GM19328 (cell line): ENCODE data around the gene PILRB.

ENCODE experiments used
- ATAC-seq: cut with Tn5 transposase; IDR thresholded peaks from one replicate; pipeline ENCODE4 v1.9.1; 2021; ENCODE audit warnings: mild to moderate bottlenecking, moderate library complexity; ENCODE audit not compliant: unreplicated experiment

Gene PILRB

DNA sequence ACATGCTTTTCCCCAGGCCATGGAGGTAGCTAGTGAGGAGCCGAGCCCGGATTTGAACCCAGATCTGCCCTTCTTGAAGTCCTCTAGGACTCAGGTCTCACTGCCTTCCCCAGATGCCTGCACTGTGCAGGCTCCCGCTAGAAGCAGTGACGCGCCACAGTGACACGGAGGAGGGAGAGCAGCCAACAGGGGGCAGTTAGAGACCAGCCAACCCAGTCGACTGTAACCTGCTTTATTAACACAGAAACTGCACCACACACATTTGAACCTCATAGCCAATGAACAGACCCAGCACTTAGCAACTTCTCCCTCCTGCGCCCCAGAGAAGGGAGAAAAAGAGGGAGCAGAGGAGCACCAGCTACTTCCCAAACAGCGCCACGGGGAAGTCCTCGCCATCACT is 42.7 kb downstream of the PILRB start:
- ATAC-seq = no peak

DNA sequence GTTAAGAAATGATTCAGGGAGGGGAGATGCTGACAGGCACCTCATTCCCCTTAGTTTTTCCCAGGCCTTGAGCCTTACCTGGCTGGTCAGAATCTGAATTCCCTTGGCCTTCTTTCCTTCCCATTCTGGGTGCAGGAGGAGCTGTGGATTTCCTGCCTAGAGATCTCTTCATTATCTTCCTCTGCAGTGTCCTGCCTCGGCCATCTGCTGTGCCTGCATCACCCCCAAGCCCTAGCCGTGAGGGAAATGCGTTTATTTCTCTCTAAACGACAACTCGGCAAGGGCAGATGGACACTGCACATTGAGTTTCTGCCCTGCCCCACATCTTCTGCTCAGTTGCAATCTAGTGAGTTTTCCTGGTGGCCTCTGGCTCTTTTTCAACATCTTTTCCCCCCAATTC is 43.9 kb downstream of the PILRB start:
- ATAC-seq = no peak

DNA sequence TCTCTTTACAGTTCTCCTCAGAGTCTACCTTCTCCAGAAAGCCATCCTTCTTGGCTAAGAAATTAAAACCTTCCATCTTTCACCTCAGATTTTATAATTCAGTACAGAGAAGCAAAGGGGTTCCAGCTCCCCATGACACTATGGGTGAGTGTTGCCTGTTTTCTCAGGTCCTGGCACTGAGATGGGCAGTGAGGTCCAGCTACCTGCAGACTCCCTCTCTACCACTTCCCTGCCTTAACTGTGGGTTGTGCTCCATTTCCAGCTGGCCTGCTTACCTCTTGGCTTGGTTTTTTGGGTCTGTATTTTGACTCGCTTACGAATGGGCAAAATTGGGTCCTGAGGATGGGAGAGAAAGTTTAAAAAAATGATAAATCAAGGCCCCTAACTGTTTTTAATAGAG is 44.3 kb downstream of the PILRB start:
- ATAC-seq = no peak

DNA sequence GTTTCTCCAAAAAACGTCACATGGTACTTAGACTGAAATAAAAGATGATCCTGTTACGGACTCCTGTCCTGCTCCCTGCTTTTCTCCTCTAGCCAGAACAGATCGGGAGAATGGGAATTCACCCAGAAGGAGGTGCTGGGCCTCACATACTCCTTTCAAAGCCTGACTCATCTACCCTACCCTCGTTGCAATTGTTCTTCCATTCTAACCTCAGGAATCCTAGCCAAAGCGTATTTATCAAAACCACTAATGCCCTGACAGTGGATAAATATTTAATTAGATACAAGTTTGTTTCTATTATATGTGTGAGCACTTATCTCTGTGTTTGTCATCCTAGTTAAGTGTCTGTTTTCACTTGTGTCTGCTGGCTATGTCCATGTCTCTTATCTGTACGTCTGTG is 48.9 kb downstream of the PILRB start:
- ATAC-seq = no peak

DNA sequence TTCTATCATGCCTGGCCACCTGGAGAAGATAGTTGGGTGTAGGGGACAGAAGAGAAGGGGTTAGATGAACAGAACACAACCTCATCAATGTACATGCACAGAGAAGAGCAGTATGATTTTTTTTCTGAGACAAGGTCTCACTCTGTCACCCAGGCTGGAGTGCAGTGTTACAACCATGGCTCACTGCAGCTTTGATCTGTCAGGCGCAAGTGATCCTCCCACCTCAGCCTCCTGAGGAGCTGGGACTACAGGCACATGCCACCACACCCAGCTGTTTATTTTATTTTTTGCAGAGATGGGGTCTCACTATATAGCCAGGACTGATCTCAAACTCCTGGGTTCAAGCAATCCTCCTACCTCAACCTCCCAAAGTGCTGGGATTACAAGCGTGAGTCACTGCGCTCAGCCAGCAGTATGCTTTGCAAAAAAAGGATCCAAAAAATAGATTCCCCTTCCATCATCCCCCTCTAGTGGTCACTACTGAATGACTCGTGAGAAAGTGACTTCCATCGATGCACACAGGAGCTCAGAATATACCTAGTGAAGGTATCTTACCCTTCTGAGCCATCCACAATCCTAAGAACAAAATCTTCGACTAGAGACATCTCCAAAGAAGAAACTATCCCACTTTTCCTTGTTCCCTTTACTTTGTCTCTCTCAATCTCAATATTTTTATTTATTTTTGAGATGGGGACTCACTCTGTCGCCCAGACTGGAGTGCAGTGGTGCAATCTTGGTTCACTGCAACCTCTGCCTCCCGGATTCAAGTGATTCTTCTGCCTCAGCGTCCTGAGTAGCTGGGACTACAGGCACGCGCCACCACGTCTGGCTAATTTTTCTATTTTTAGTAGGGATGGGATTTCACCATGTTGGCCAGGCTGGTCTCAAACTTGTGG is 49.6 kb downstream of the PILRB start:
- no peak for ATAC-seq

DNA sequence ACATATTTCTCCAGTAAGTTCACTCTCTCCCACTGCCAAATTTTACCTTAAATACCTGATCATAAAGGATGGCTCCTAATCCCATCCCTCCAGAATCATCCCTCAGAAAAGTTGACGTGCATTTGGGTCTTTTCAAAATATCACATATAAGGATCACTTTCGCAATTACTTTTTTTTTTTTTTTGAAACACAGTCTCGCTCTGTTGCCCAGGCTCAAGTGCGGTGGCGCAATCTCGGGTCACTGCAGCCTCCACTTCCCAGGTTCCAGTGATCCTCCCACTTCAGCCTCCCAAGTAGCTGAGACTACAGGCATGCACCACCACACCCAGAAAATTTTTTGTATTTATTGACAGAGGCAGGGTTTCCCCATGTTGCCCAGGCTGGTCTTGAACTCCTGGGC is 53.2 kb downstream of the PILRB start:
- ATAC-seq = no peak

DNA sequence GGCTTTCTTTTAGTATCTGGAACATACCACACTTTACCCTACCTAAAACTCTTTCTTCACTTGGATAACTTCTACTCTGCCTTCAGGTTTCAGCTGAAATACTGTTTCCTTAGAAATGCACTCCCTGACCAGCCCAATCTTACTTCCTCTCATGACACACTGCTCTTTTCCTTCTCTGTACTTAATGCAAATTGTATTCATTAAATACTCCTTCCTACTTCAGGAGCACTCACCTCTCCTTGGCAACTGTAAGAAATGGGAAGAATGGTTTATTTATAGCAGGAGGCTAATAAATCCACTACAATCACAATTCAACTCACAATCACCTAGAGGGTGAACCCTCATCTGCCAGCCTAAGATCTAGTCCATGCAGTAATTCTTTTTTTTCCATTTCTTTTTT is 55.4 kb downstream of the PILRB start:
- no peak for ATAC-seq

DNA sequence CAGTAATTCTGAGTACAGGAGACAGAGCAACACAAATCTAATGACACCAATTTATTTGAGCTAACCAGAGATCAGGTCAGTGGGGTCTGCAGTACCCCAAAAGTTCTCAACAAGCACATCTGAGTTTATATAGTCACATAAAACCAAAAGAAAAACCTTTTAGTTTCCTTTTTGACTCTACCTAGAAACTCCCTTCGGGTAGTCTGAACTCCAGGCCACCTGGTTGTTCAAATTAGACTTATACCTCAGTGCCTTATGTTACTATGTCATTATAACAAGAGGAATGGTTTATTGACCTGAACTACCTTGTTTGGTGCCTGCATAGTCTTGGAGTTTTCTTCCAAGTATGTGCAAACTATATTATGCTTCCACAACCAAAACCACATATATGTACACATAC is 56.0 kb downstream of the PILRB start:
- no peak for ATAC-seq

DNA sequence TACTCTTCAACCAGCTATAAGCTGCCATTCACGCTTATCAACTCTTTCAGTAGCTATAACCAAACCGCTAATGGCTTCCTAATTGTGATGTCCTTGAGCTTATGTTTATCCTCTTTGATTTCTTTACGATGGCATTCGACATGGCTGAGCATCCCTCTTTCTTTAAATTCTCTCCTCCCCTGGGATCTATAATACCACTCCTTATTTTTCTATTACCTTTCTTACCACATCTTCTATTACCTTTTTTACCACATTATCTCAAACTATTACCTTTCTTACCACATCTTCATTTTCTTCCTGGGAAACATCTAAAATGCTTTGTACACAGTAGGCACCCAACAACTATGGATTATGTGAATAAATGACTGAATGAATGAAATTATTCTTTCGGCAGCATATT is 57.5 kb downstream of the PILRB start:
- no peak for ATAC-seq
